HG02885 (cell line): Measurements from ENCODE around the gene MAP3K5.
A peak's percentile ranks its signal among the peaks of the same experiment; 100 is the strongest.
"Not testable (repeated sequence)": the region's sequence is repeated elsewhere in the genome, so short reads cannot be mapped to it uniquely, and the experiment has no call there.

ENCODE experiments used
- ATAC-seq: cut with Tn5 transposase; IDR thresholded peaks from one replicate; pipeline ENCODE4 v1.9.1; 2021; ENCODE audit warnings: mild to moderate bottlenecking; ENCODE audit not compliant: unreplicated experiment, poor library complexity

Gene MAP3K5

GRCh38 chr6:136772685-136773472, 19.4 kb downstream of the MAP3K5 start:
- peak; percentile 84 for ATAC-seq

GRCh38 chr6:136771306-136771705, 21.0 kb downstream of the MAP3K5 start:
- ATAC-seq, result no peak

GRCh38 chr6:136769759-136770158, 22.5 kb downstream of the MAP3K5 start:
- no peak for ATAC-seq

GRCh38 chr6:136769124-136769523, 23.2 kb downstream of the MAP3K5 start:
- ATAC-seq, result no peak

- no peak for ATAC-seq
These were observed 24.5 kb downstream of the MAP3K5 start for GRCh38 chr6:136767570-136768309.

- no peak for ATAC-seq
These were observed 25.2 kb downstream of the MAP3K5 start for GRCh38 chr6:136767103-136767502.

- no peak for ATAC-seq
These were observed 26.0 kb downstream of the MAP3K5 start for GRCh38 chr6:136766274-136766673.

- peak; percentile 55 for ATAC-seq
These were observed 27.7 kb downstream of the MAP3K5 start for GRCh38 chr6:136764517-136764993.

GRCh38 chr6:136763716-136764516, 28.4 kb downstream of the MAP3K5 start:
- ATAC-seq, result peak; percentile 34

GRCh38 chr6:136763255-136763654, 29.0 kb downstream of the MAP3K5 start:
- ATAC-seq, result peak; percentile 43

GRCh38 chr6:136762022-136762975, 30.0 kb downstream of the MAP3K5 start:
- ATAC-seq, result no peak

- peak; percentile 26 for ATAC-seq
These were observed 30.9 kb downstream of the MAP3K5 start for GRCh38 chr6:136761227-136761922.

GRCh38 chr6:136760781-136761180, 31.5 kb downstream of the MAP3K5 start:
- ATAC-seq, result not testable (repeated sequence)

GRCh38 chr6:136757150-136757549, 35.1 kb downstream of the MAP3K5 start:
- no peak for ATAC-seq

GRCh38 chr6:136754820-136755219, 37.5 kb downstream of the MAP3K5 start:
- no peak for ATAC-seq

GRCh38 chr6:136753624-136754023, 38.7 kb downstream of the MAP3K5 start:
- ATAC-seq, result no peak

- ATAC-seq, result no peak
These were observed 39.7 kb downstream of the MAP3K5 start for GRCh38 chr6:136752554-136752953.

- ATAC-seq, result no peak
These were observed 40.3 kb downstream of the MAP3K5 start for GRCh38 chr6:136751991-136752390.

- peak; percentile 95 for ATAC-seq
These were observed 40.7 kb downstream of the MAP3K5 start for GRCh38 chr6:136751522-136751956.
